NCI-H460 (cell line): Measurements from ENCODE around the gene IKZF1. TPM values are rescaled to one million over a fixed set of nuclear protein-coding genes. Genes with fewer than 3 reads are reported as not detected.

Experiments
- DNase-seq: peaks from one replicate; pipeline ENCODE4 v3.0.0-alpha.2; 2016; ENCODE audit warnings: low read depth; ENCODE audit errors: extremely low read depth
- total RNA-seq: library from RNA; depleted of rRNA; stranded (reverse); fragments of >200 nt; shearing (Covaris generic); gene quantifications from 2 replicates; pipeline ENCODE4 v1.2.3, GENCODE V29; 2014

The IKZF1 gene
- total RNA-seq, 1 experiment from 2014 or later: not detected

DNA sequence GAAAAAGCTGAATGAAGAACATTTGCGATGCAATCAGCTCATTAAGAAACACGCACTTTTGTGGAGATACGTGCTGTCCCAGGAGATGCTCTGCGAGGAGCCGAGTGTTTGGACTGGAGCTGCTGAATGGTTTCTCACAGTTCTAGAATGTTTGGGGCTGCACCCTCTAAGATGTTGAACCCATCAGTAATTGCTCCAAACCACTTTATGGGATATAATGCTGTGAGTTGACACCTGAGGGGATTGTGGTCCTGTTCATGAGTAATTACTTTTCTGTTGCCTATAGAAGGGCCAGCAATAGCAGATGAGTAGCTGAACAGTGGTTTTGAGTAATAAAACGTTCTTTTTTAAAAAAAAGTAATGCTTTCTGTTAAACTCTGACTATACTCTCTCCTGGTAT, 63.1 kb downstream of the IKZF1 start:
- no peak for DNase-seq

DNA sequence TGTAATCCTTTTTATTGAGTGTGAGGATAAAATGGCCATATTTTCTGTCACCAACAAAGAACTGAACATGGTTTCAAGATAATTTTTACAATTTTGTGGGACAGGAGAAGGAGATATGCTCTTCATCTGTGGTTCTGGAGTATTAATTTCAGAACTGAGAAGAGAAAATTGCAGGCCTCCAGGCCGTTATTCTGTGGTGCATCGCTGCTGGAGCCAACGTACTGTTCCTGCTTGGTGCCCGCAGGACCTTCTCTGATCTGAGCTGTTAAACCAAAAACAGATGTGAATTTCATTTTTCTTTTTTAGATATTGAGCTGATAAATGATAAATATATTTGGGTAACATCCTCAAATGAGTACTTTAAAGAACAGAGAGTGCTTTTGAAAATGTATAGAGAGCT, 63.9 kb downstream of the IKZF1 start:
- no peak for DNase-seq

DNA sequence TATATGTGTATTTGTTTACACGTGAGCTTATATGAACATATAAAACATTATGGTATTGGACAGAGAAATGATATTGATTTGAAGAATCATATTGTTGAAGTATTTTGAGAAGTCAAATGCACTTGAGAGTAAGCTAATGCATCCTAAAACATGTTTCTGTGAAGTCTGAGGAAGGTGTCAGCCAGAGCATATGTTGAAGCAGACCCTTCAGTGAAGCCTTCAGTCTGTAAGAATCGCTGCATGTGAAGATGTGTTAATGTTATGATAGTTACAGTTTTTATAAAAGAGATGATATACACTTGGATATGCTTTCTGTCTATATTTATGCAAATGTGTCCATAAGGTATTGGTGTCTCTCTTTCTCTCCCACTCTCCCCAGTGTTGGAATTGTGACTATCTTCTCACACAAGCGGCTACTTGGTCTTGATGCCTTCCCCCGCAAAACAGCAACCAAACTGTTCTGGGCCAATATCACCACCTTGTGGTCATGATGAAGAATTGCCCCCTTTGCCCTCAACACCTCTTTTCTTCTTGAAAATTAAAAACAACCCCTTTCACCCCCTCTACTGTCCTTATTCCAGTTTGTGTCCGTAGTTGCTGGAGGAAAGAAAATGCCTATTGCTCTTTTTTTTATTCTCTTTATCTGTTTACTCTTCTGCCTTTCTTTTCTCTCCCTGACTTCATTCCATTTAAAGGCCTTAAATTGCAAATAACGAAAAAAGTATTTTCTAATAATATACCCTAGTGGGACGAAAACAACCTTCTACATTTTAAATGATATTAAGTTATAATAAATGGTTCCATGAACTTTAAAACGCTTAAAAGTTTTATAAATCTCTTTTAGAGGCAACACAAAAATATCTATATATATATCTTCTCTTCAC, 64.9 kb downstream of the IKZF1 start:
- DNase-seq: no peak

DNA sequence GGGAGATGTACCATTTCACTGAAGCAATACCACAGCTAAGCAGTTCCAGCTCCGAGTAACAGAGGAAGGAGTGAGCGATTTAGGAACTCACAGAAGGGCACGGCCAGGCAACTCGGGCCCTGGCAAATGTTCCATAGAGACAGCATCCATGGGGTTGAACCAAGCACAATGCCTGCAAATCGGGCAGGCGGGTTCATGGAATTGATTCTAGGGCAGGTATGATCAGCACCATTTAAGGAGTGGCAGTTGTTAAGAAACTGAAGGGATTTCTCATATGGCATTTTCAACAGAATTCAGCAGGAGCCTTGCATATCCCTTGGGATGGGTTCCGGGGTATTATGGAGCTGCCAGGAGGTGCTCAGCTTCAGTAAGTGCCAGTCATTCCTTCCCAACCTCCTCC, 66.4 kb downstream of the IKZF1 start:
- no peak for DNase-seq

DNA sequence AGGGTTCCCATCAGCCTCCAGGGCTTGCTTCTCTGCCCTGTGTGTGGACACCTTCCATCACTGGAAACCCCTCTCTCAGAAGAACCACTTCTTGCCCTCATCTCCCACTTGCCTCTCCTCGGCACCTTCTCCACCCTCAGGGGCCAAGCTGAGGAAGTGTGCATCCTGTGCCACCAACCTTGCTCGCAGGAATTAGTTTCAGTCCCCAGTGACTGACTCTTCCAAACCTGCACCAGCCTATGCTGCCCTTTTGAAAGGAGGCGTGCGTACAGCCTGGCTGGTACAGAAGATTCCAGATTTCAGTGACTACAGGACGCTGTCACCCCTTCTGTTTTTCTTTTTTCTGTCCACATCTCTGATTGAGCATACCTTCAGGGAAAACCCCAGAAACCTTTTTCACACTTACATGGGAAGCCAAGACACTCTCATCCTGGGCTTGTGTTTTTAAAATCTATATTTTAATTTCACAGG, 67.1 kb downstream of the IKZF1 start:
- no peak for DNase-seq

DNA sequence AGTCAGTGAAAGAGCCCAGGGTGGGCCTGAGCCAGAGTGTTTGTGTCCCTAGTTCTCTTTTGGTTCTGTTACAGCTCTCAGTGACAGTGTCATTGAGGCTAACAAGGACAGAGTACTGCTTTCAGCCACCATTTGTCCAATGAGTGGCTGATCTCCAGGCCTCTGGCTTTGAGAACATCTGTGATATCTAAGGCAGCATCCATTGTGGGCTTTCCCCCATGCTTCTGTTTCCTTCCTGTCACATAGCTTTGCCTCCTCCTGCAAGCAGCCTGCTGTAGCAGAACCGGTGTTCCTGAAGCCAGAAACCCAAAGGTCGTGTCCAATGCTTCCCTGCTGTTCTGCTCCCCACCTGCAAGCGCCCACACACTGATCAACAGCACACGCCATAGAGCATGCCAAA, 68.4 kb downstream of the IKZF1 start:
- no peak for DNase-seq

DNA sequence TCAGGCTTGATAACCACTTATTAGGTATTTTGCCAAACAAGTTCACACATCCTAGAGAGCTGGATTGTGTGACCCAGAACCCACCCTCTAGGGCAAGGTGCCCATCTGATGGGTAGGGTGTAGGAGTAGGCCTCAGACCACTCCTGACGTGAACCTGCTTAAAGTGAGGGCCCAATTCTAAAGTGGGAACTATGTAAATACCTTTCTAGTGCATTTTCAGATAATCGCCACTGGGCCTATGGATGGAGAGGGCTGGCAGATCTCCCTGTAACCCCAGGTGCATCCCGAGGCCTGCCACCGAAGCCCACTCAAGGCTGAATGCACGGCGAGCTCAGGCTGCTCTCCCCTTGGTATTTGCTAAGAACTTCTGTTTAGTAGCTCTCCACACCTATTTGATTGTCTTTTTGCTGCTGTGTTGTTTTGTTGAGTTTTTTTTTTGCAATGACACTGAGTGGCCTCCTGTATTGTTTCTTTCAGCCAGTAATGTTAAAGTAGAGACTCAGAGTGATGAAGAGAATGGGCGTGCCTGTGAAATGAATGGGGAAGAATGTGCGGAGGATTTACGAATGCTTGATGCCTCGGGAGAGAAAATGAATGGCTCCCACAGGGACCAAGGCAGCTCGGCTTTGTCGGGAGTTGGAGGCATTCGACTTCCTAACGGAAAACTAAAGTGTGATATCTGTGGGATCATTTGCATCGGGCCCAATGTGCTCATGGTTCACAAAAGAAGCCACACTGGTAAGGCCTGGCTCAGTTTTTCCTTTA, 71.7 kb downstream of the IKZF1 start:
- DNase-seq: no peak

DNA sequence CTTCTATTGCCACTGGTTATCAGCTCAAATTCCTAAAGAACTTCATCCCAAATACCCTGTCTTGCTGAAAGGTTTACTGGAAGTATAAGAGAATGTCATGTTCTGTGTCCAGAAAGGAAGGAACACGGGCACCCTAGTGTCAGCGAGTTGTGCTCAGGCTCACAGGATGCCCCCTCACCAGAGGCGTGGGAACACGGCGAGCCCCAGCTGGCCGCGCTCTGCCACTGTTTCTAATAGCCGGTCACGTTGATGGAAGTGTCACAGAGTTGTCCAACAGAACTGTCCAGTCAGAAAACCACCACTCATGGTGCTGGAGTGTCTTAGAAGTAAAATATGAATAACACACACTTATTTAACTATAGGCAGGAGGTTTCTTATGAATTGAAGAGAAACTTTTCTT, 72.8 kb downstream of the IKZF1 start:
- no peak for DNase-seq

DNA sequence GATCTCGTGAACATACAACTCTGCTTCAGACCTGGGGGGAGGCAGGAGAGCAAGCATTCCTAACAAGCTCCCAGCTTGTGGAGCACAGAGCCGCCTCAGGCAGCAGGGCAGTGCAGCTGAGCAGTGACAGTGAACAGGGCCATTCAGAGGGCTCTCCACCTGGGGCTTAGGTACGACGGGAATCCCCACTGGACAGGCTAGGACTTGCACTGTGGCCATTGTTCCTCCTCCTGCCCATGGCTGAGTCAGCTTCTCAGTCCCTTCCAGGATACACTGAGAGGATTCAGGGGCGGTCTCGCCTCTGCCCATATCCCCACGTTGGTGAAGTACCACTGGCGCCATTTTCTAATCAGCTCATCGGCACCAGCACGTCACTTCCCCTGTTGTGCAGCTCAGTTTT, 74.6 kb downstream of the IKZF1 start:
- DNase-seq: no peak

DNA sequence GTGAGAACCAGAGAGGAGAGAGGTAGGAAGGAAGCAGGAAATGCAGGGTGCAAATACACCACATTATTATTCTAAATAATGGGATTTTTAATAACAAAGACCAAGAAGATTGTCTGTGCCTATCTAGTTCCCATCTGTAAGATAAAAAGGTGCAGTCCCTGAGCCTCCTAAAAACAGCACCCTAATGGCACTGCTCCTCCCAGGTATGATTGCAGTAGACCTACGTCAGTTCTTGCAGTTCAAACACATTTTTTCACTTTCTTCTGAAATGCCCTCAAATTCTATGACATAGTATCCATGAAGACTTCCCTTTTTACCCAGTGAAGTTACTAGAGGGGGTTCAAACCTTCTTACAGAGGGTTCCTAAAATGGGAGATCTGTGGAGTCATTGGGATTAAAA, 75.0 kb downstream of the IKZF1 start:
- no peak for DNase-seq

DNA sequence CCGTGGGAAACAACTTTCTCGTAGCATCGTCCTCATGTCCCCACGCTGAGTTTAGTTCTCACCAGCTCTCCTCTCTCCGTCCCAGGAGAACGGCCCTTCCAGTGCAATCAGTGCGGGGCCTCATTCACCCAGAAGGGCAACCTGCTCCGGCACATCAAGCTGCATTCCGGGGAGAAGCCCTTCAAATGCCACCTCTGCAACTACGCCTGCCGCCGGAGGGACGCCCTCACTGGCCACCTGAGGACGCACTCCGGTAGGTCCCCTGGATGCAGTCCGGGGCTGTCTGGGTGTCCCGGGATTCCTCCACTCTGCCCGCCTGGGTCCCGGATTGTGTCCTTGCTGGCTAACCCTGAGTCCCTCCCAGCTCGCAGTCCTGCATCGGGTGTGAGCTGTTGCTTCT, 77.9 kb downstream of the IKZF1 start:
- no peak for DNase-seq

DNA sequence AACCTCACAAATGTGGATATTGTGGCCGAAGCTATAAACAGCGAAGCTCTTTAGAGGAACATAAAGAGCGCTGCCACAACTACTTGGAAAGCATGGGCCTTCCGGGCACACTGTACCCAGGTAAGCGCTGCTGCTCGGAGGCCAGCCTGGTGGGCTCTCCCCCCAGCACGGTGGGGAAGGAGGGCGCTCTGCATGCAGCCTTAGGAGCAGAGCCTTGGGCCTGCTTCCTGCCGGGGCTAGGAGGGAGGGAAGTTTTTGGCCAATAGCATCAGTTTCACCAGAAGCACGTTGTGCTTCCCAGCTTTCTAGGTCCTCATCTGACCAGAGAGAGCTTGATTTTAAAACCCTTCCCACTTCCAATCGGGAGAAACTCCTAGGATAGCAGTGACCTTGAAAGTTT, 82.8 kb downstream of the IKZF1 start:
- DNase-seq: no peak

DNA sequence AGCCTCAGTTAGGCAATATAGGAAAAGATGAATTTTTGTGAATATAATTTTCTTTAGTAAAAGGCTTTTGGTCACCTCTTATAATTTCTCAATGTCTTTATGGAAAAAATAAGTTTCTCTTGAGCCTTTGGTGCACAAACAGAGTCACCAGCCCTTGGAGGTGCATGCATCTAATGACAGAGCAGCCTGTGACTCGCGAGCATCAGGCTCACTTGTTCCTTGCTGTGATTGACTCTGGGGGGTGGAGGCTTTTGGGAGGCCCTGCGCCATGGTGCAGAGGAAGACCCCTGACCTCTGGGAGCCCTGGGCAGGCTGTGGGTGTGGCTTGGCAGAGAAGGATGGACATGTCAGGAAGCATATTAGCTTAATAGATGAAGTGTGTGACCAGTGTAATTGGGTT, 85.4 kb downstream of the IKZF1 start:
- no peak for DNase-seq

DNA sequence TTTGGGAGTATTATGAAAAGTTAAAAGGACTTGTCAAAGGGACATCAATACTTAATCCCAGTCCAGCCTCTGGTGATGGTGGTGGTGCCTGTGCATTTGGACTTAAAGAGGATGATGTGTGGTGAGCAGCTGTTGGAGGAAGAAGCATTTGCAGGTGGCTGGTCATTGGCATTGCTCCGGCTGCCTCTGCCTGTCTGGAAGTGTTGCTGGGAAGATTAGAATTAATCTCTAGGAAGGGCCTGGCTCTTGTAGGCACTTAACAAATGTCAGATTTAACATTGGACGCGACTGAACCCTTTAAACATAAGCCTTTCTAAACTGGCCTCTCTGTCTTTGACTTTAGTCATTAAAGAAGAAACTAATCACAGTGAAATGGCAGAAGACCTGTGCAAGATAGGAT, 86.9 kb downstream of the IKZF1 start:
- DNase-seq: no peak

DNA sequence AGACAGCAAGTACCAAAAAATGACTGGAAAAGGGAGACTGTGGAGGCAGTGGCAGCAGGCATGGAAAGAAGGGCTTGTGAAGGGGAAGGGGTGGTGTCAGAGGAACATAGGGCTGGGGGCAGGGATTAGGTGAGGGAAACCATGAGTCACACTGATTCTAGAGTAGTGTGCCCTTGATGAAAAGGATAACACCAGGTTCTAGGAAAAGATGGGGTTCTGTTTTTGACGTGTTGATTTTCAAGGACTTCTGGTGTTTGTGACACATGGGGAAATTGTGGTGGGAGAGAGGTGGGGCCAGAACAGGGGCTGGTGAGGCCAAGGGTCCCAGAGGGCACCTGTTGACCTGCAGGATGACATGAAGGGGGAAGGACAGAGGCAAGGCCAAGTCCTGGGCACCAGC, 88.6 kb downstream of the IKZF1 start:
- no peak for DNase-seq

DNA sequence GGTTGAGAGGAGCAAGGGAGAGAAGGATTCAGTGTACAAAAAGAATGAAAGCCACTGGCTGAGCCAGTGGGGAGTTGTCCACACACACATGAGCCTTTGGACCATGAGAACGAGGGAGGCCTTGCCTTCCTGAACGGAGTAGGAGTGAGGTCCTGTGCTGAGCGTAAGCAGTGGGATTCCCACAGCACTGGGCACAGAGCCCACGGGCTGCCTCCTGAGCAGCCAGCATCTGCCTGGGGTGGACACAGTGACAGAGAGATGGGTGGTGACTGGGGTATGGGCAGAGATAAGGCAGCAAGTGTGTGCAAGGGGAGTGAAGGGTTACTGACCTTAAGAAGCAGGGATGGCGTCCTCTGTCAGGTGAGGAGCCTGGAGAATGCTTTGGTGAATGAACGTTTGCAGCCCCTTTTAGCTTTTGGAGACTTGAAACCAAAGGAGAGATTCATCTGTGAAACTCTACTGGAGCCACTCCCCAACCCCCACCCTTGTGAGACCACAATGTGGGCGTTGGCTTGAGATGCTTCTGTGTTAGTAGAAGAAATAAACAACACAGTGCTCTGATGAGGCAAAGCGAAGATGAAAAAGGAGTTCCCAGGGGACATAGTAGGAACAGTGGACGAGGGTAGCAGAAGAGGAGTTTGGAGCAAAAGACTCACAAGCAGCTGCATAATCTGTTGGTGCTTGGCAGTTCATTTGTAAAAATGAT, 89.2 kb downstream of the IKZF1 start:
- no peak for DNase-seq

DNA sequence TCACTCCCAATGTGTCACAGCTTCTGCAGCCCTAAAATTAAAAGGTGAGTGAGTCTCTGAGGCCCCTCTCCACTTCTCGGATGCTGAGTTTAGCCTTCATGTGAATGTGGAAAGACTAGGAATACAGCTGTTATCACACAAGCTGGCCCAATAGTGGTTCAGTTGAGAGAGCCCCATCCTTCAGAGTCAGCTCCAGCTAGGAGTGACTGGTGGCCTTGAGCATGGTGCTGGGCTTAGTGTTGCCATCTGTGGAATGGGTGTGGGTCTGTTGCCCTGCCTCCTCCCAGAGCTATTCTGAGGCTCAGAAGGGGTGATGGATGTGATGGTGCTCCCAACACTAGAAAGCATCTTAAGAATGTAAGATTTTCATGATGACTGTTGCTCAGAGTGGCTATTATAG, 89.8 kb downstream of the IKZF1 start:
- no peak for DNase-seq

DNA sequence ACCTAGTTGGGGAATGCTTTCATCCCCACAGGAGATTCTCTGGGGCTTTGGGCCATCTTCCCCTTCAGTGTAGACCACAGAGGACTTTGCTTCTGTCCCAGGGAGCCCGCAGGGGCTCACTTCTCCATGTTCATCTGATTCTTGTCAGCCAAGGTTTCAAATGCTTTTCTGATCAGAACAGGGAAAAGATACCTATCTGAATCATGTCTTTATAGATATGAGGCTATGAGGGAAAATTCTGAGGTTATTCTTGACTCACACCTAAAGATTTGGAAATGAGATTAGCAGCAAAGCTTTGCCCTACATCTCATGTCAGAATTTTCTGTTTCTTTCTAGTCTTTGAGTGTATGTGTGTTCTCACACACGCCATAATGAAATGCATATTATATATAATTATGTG, 92.3 kb downstream of the IKZF1 start:
- DNase-seq: no peak

DNA sequence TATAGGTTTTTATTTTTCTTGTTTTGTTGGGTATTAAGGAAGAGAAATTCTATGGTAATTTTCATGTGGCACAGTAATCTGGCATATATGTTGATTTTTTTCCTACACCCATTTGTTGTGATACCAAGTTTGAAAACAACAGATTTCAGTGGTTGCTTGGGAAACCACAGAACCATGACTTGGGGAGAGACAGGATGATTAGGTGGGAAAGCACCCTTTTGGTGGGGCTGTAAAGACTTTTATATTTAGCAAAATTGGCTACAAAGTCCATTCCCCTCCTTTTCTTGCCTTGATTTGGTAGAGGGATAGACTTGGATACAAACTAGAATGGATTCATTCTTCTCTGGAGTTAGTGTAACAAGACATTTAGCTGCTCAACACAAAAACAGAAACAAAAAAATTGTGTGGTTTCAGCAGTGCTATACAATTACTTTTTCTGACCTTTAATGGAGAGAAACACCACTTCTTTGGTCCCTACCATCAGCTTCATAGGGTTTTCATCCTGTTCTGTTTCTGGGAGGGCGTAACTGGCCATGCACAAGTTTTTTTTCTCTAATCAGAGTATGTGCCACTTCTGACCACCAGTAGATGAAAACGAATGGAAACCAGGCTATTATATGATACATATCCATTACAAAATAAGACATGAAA, 92.9 kb downstream of the IKZF1 start:
- DNase-seq: no peak

DNA sequence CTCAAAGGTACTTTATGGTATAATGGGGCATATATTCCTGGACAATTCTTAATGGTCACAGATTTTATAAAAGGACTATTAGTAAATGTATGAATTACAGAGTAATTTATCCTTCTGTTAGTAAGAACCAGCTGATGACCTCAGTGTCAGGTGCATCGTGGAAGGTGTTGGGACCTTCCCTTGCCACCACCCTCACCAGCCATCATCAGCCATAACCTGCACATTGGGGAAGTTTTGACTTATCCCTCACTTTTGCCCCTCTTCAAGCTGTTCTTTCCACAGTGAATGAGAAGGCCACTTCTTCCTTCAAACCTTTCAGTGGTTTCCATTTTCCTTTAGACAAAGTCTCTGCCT, 93.4 kb downstream of the IKZF1 start:
- no peak for DNase-seq

DNA sequence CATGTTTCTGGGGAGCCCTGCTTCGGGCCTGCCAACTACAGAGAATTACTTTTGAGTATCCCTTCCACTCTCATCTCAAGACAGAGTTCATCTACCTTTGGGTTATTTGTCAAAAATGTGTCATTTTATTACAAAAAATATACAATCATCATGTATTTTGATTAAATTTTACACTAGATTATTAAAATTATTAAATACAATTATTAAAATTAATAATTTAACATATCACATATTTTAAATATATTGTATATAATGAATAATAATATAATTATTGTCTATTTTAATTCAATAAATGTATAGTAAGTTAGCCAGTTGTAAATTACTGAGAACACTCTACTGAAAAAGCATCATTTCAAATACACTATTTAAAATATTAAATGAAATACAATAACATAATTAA, 94.7 kb downstream of the IKZF1 start:
- no peak for DNase-seq
